HepG2 (cell line): ENCODE data around the gene ATP6V0A1. TPM values are rescaled to one million over a fixed set of nuclear protein-coding genes. Genes with fewer than 3 reads are reported as not detected.

ENCODE experiments used
- ATAC-seq: fragments of 200-7000 bp; cut with Tn5 transposase; 3 replicates; pipeline ENCODE4 v1.9.1; 2020; ENCODE audit warnings: mild to moderate bottlenecking, moderate library complexity
- BruUV-seq: library from RNA; stranded (reverse); fragments of 400-500 nt; replicated peaks from 2 replicates; lab custom pipeline; 2021; lab: Mats Ljungman, UMichigan
- CTCF ChIA-PET: fragments of 300-600 bp; formaldehyde crosslinking; extraction: SDS; loops from one replicate; lab custom pipeline; 2021; ENCODE audit warnings: low total read pairs, inconsistent platforms, low intra/inter-chr PET ratio; lab: Yijun Ruan, JAX
- POLR2A ChIA-PET: fragments of 350-600 bp; sonication (Branson Sonifier 250); formaldehyde crosslinking; loops from one replicate; lab custom pipeline; 2020; ENCODE audit warnings: antibody characterized with exemption, inconsistent platforms; lab: Yijun Ruan, JAX
- DNase-seq: peaks from one replicate; pipeline ENCODE4 v3.0.0-alpha.2; 2015; ENCODE audit warnings: low spot score
- FAIRE-seq: peaks from 3 replicates; lab custom pipeline; 2011; peaks lifted over from hg19 to GRCh38; lab: Jason Lieb, UNC
- H2AFZ ChIP-seq: one replicate; pipeline ENCODE4 v1.6.1; 2011; ENCODE audit warnings: low read length, inconsistent platforms
- H3K27ac ChIP-seq: fragments of 300-600 bp; 3 replicates; pipeline ENCODE4 v1.8.0; 2011; ENCODE audit warnings: mixed run types, mild to moderate bottlenecking, mixed read lengths, low read length, inconsistent platforms; ENCODE audit not compliant: insufficient read depth; ENCODE audit errors: extremely low read length
- H3K27me3 ChIP-seq, 2 experiments: fragments of 200-600 bp in 1 of 2; 2 replicates in 1 of 2; 3 replicates in 1 of 2; pipeline versions ENCODE4 v1.6.0 to v1.8.0; 2011; ENCODE audit warnings: low read length in 2 of 2, mild to moderate bottlenecking in 2 of 2, moderate library complexity in 2 of 2, inconsistent platforms in 1 of 2; ENCODE audit not compliant: insufficient read depth in 2 of 2, control insufficient read depth in 1 of 2
- H3K36me3 ChIP-seq, 2 experiments: fragments of 200-600 bp in 1 of 2; replicated peaks in 1 of 2; 2 replicates in 1 of 2; 3 replicates in 1 of 2; pipeline versions ENCODE4 v1.5.1 to v1.8.0; 2011; ENCODE audit warnings: low read length in 2 of 2, inconsistent platforms in 1 of 2; ENCODE audit not compliant: insufficient read depth in 2 of 2, control insufficient read depth in 1 of 2
- H3K4me1 ChIP-seq: 2 replicates; pipeline ENCODE4 v1.5.1; 2012; ENCODE audit warnings: low read length, inconsistent platforms; ENCODE audit not compliant: insufficient read depth
- H3K4me2 ChIP-seq: 2 replicates; pipeline ENCODE4 v1.6.0; 2011; ENCODE audit warnings: low read depth, low read length, inconsistent platforms
- H3K4me3 ChIP-seq, 3 experiments: fragments of 200-600 bp in 1 of 3; sonication (generic), shearing (Covaris generic) in 1 of 3; replicated peaks in 1 of 3; 2 replicates each; pipeline ENCODE4 v1.5.1; 2011 to 2016; ENCODE audit warnings: low read length in 3 of 3, inconsistent platforms in 2 of 3, low read depth in 2 of 3, mild to moderate bottlenecking in 2 of 3, control low read depth in 1 of 3, mixed read lengths in 1 of 3; ENCODE audit not compliant: insufficient read depth in 1 of 3
- H3K79me2 ChIP-seq: one replicate; pipeline ENCODE4 v1.6.1; 2011; ENCODE audit warnings: low read length, inconsistent platforms; ENCODE audit not compliant: insufficient read depth
- H3K9ac ChIP-seq: 2 replicates; pipeline ENCODE4 v1.6.0; 2011; ENCODE audit warnings: mild to moderate bottlenecking, low read depth, low read length, inconsistent platforms; ENCODE audit not compliant: insufficient read depth
- H3K9me3 ChIP-seq: 2 replicates; pipeline ENCODE4 v1.5.1; 2012; ENCODE audit warnings: mild to moderate bottlenecking, low read length
- H4K20me1 ChIP-seq: 2 replicates; pipeline ENCODE4 v1.6.0; 2011; ENCODE audit warnings: inconsistent platforms, mild to moderate bottlenecking, low read length, moderate library complexity; ENCODE audit not compliant: insufficient read depth
- ARNTL ChIP-seq: sonication (generic); formaldehyde crosslinking; IDR thresholded peaks from 2 replicates; pipeline ENCODE4 v1.4.0; 2020; ENCODE audit warnings: mild to moderate bottlenecking, missing genetic modification reagents
- BORCS8-MEF2B ChIP-seq: sonication (generic); formaldehyde crosslinking; IDR thresholded peaks from 2 replicates; pipeline ENCODE4 v1.8.0; 2022; ENCODE audit warnings: mild to moderate bottlenecking, missing genetic modification reagents
- CREB1 ChIP-seq, 2 experiments: fragments of 450-650 bp in 1 of 2; IDR thresholded peaks; 2 replicates each; pipeline ENCODE4 v1.6.1; 2016 to 2017; ENCODE audit warnings: control low read depth in 1 of 2, mild to moderate bottlenecking in 1 of 2, missing compliant biosample characterization in 1 of 2, missing genetic modification characterization in 1 of 2
- DBP ChIP-seq: sonication (generic); formaldehyde crosslinking; IDR thresholded peaks from 2 replicates; pipeline ENCODE4 v1.4.0; 2020; ENCODE audit warnings: missing genetic modification reagents; ENCODE audit errors: not compliant biosample characterization
- JUN ChIP-seq: sonication (generic); formaldehyde crosslinking; IDR thresholded peaks from 2 replicates; pipeline ENCODE4 v1.4.0; 2020; ENCODE audit warnings: mild to moderate bottlenecking, missing genetic modification reagents
- MBNL3 ChIP-seq: fragments of 250-450 bp; sonication (Bioruptor Pico); conservative IDR thresholded peaks from 2 replicates; pipeline ENCODE4 v1.8.0; 2022; ENCODE audit warnings: mild to moderate bottlenecking, inconsistent platforms
- MIER2 ChIP-seq: IDR thresholded peaks from 2 replicates; pipeline ENCODE4 v1.6.1; 2016; ENCODE audit warnings: missing biosample characterization, missing genetic modification reagents
- NKX3-1 ChIP-seq: sonication (generic); formaldehyde crosslinking; IDR thresholded peaks from 2 replicates; pipeline ENCODE4 v1.5.0; 2020; ENCODE audit warnings: missing genetic modification reagents
- TBX3 ChIP-seq: fragments of 450-650 bp; IDR thresholded peaks from 2 replicates; pipeline ENCODE4 v1.6.1; 2017; ENCODE audit warnings: antibody characterized with exemption, mild to moderate bottlenecking, inconsistent platforms, borderline replicate concordance
- TIGD3 ChIP-seq: sonication (generic); formaldehyde crosslinking; IDR thresholded peaks from 2 replicates; pipeline ENCODE4 v1.5.1; 2020; ENCODE audit warnings: mild to moderate bottlenecking, missing genetic modification reagents, borderline replicate concordance
- ZFP41 ChIP-seq: sonication (generic); formaldehyde crosslinking; IDR thresholded peaks from 2 replicates; pipeline ENCODE4 v1.4.0; 2020; ENCODE audit warnings: mild to moderate bottlenecking, missing genetic modification reagents, borderline replicate concordance
- ZNF383 ChIP-seq: sonication (generic); formaldehyde crosslinking; IDR thresholded peaks from 2 replicates; pipeline ENCODE4 v1.4.0; 2020; ENCODE audit warnings: missing genetic modification reagents, mild to moderate bottlenecking, borderline replicate concordance
- ZNF501 ChIP-seq: sonication (generic); formaldehyde crosslinking; IDR thresholded peaks from 2 replicates; pipeline ENCODE4 v1.5.1; 2020; ENCODE audit warnings: mild to moderate bottlenecking, moderate library complexity, missing genetic modification reagents
- ZNF552 ChIP-seq: sonication (generic); formaldehyde crosslinking; IDR thresholded peaks from 2 replicates; pipeline ENCODE4 v1.9.0; 2022; ENCODE audit warnings: missing genetic modification reagents, mild to moderate bottlenecking, borderline replicate concordance
- ZNF558 ChIP-seq: sonication (generic); formaldehyde crosslinking; IDR thresholded peaks from 2 replicates; pipeline ENCODE4 v1.9.0; 2022; ENCODE audit warnings: mild to moderate bottlenecking, missing genetic modification reagents, borderline replicate concordance
- ZNF775 ChIP-seq: sonication (generic); formaldehyde crosslinking; IDR thresholded peaks from 2 replicates; pipeline ENCODE4 v1.4.0; 2020; ENCODE audit warnings: missing genetic modification reagents, mild to moderate bottlenecking, moderate library complexity, borderline replicate concordance
- ZZZ3 ChIP-seq: sonication (generic); formaldehyde crosslinking; IDR thresholded peaks from 2 replicates; pipeline ENCODE4 v1.4.0; 2020; ENCODE audit warnings: missing genetic modification reagents, mild to moderate bottlenecking, borderline replicate concordance
- WGBS: methylation state at CpG from one replicate; pipeline ENCODE4 v1.1.6; 2017; ENCODE audit warnings: low lambda C conversion rate; 5-methylcytosine and 5-hydroxymethylcytosine counted together
- in situ Hi-C: cut with HindIII; loops from 2 replicates; pipeline ENCODE4 v1.10.0; 2017; ENCODE audit warnings: low pct_unique_long_range_greater_than_20kb; ENCODE audit not compliant: extremely low pct_ligation_motif_present
- intact Hi-C: fragments of 100-400 bp; cut with micrococcal nuclease; formaldehyde crosslinking; loops from one replicate; pipeline ENCODE4 v1.10.0; 2022; ENCODE audit not compliant: unreplicated experiment
- polyA plus RNA-seq, 8 experiments: library from polyadenylated mRNA; depleted of rRNA in 3 of 8; stranded (reverse) in 7 of 8; unstranded in 1 of 8; fragments of >200 nt; fragmentation: Illumina TruSeq in 4 of 8; extraction: Trizol in 4 of 8; gene quantifications; 2 replicates each; pipeline versions ENCODE4 v1.2.1 to v1.2.3, GENCODE V29; 2011 to 2016; ENCODE audit warnings: low read depth in 4 of 8, missing spikeins in 1 of 8, mixed read lengths in 1 of 8; ENCODE audit not compliant: insufficient read depth in 1 of 8
- total RNA-seq, 5 experiments: library from RNA; depleted of rRNA; stranded (reverse); fragments of >200 nt; fragmentation: Illumina TruSeq; extraction: Trizol; gene quantifications; 2 replicates each; pipeline ENCODE4 v1.2.3, GENCODE V29; 2016; ENCODE audit warnings: low read depth in 1 of 5

Gene ATP6V0A1
- total and polyA plus RNA-seq, 2 of the 13 experiments (the other 11 are each of a cell fraction or from before 2014, with no cell fraction given), result 27.9 to 54.1 TPM

- intact Hi-C loops, result no loop called here
- H3K27me3 ChIP-seq, result no peaks in the 10 kb centered on the region
- peaks cover 26 to 83% of the 10 kb centered on the region in 2 experiments for H3K36me3 ChIP-seq
- peak; percentile 64 for FAIRE-seq
- peaks cover 18% of the 10 kb centered on the region for H3K4me1 ChIP-seq
- WGBS, result 84% methylated on average over 4 of the region's 4 CpGs
- H2AFZ ChIP-seq, result no peak overlapping the region
- DNase-seq, result no peak
- in situ Hi-C loops, result no loop called here
- BruUV-seq, result no TSS peak
- ATAC-seq, result no peak
- no peaks in the 10 kb centered on the region for H4K20me1 ChIP-seq
- no peaks in the 10 kb centered on the region for H3K79me2 ChIP-seq
- no peak overlapping the region for H3K27ac ChIP-seq
- H3K4me3 ChIP-seq, result no peak overlapping the region
- H3K4me2 ChIP-seq, result no peak overlapping the region
- no peaks in the 10 kb centered on the region for H3K9me3 ChIP-seq
- H3K9ac ChIP-seq, result no peak overlapping the region
- ChIA-PET POLR2A (no interaction called here), CTCF (no interaction called here)
- TF ChIP-seq ZNF775, result no peak
- TF ChIP-seq TBX3, result no peak
- TF ChIP-seq BORCS8-MEF2B (CRISPR knock-in tag), result no peak
- TF ChIP-seq TIGD3 (CRISPR knock-in tag), result no peak
- no peak for TF ChIP-seq ARNTL
- TF ChIP-seq NKX3-1 (CRISPR knock-in tag), result no peak
- no peak for TF ChIP-seq JUN (CRISPR knock-in tag)
- TF ChIP-seq, all 625 proteins: peak for 0
Observed at GRCh38 chr17:42475835-42476234, 17.2 kb downstream of the ATP6V0A1 start.

- CTCF ChIA-PET, result no interaction called here
- no peak overlapping the region for H3K27ac ChIP-seq
- DNase-seq (no peak), FAIRE-seq (peak; percentile 52), ATAC-seq (no peak)
- POLR2A ChIA-PET, result no interaction called here
- BruUV-seq, result no TSS peak
- H3K79me2 ChIP-seq, result no peaks in the 10 kb centered on the region
- in situ Hi-C loops (no loop called here), intact Hi-C loops (no loop called here)
- no peak overlapping the region for H2AFZ ChIP-seq
- H3K36me3 ChIP-seq, result peaks cover 28 to 88% of the 10 kb centered on the region in 2 experiments
- TF ChIP-seq ZFP41, result no peak
- no peak for TF ChIP-seq ZNF552 (CRISPR knock-in tag)
- no peak for TF ChIP-seq MIER2
- no peak for TF ChIP-seq ZNF558 (CRISPR knock-in tag)
- no peak for TF ChIP-seq MBNL3 (CRISPR knock-in tag)
- no peak for TF ChIP-seq DBP
- no peak for TF ChIP-seq ZZZ3
- TF ChIP-seq CREB1 (IDR thresholded peaks at IDR 0.05), result no peak
- TF ChIP-seq CREB1 (CRISPR knock-in tag; IDR thresholded peaks at IDR 0.05), result no peak
- no peak for TF ChIP-seq ZNF383 (CRISPR knock-in tag)
- no peak for TF ChIP-seq ZNF501 (CRISPR knock-in tag)
- WGBS, result 96% methylated on average over 2 of the region's 2 CpGs
- no peak overlapping the region for H3K4me3 ChIP-seq
- no peaks in the 10 kb centered on the region for H3K9me3 ChIP-seq
- no peaks in the 10 kb centered on the region for H4K20me1 ChIP-seq
- H3K4me2 ChIP-seq, result no peak overlapping the region
- no peak overlapping the region for H3K9ac ChIP-seq
- peaks cover 18% of the 10 kb centered on the region for H3K4me1 ChIP-seq
- no peaks in the 10 kb centered on the region for H3K27me3 ChIP-seq
Observed at GRCh38 chr17:42476411-42476810, 17.7 kb downstream of the ATP6V0A1 start.
